Progenitor cell of endocrine pancreas (in vitro differentiated cells): ENCODE results near the gene DGKI. TPM values are rescaled to one million over a fixed set of nuclear protein-coding genes. Genes with fewer than 3 reads are reported as not detected.

Source experiments
- DNase-seq: peaks from one replicate; pipeline ENCODE4 v3.0.0; 2021; ENCODE audit warnings: low spot score; ENCODE audit not compliant: unreplicated experiment
- H3K27ac Mint-ChIP-seq: 2 replicates; pipeline ENCODE4 v1.8.0; 2021; ENCODE audit warnings: mild to moderate bottlenecking, moderate library complexity, mixed read lengths
- H3K27me3 Mint-ChIP-seq: 2 replicates; pipeline ENCODE4 v1.8.0; 2021; ENCODE audit warnings: mixed read lengths
- H3K36me3 Mint-ChIP-seq: 2 replicates; pipeline ENCODE4 v1.8.0; 2022; ENCODE audit warnings: mixed read lengths; ENCODE audit not compliant: insufficient read depth
- H3K4me1 Mint-ChIP-seq: 2 replicates; pipeline ENCODE4 v1.8.0; 2021; ENCODE audit warnings: low read depth, mixed read lengths
- H3K4me3 Mint-ChIP-seq: 2 replicates; pipeline ENCODE4 v1.8.0; 2021; ENCODE audit warnings: low read depth, mild to moderate bottlenecking, moderate library complexity, mixed read lengths
- H3K9me3 Mint-ChIP-seq: 2 replicates; pipeline ENCODE4 v1.8.0; 2021; ENCODE audit warnings: low read depth, mixed read lengths
- long read RNA-seq: library from polyadenylated mRNA; unstranded; transcript quantifications from one replicate; pipeline ENCODE4 v2.0.0, GENCODE V29; 2020
- total RNA-seq: library from RNA; stranded (reverse); gene quantifications from 2 replicates; pipeline ENCODE4 v1.2.1, GENCODE V29; 2021
- TF ChIP-seq, protein P1 (sequence below): fragments of 200-600 bp; sonication (generic); IDR thresholded peaks from one replicate; pipeline ENCODE4 v1.5.0; 2021; ENCODE audit warnings: antibody characterized with exemption, mild to moderate bottlenecking; ENCODE audit not compliant: unreplicated experiment

DGKI gene
- 0.41 and 0.91 TPM in 2 replicates for total RNA-seq
- long read RNA-seq, partial matches to known transcripts: 0 of 2 reads
- long read RNA-seq, other reads (novel, unspliced or antisense): 2 of 2 reads

DNA sequence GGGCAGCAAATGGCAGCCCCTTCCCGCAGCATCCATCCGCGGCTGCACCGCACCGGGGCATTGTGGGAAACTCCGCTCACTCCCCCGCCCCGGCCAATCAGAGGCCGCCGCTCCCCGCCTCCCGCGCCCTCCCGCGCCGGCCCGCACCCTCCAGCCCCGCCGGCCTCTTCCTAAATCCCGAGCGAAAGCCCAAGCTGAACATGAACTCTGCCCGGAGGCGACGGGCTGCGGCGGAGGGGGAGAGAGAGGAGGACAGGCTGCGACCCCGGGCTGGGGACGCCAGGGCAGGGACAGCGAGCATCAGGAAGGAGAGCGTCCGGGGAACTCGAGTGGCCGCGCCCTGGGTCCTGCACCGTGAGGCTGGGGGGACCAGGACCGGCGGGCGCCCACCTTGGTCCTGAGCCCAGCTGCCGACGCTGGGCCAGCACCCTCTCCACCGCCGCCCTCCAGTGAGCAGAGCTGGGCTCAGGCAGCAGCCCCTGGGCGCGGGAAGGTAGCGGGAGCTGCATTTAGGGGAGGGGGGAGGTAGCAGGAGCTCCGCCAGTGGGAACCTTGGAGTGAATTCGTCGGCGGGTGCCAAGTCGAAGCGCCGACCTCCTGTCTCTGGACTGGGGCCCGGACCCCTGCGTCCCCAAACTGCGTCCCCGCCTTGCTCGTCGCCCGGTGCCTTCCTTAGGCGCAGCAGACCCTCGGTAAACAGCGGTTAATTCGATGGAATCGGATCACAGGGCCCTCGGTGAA, at the start of gene DGKI:
DGKI (minus strand) TSS at position 148 of the 741 bp plus-strand sequence.
- no peak within 1 kb of the TSS for H3K27ac Mint-ChIP-seq
- no peaks in the 10 kb centered on the region for H3K9me3 Mint-ChIP-seq
- H3K36me3 Mint-ChIP-seq: no peaks in the 10 kb centered on the region
- DNase-seq: peak; percentile 26
- TF ChIP-seq, protein P1, sequence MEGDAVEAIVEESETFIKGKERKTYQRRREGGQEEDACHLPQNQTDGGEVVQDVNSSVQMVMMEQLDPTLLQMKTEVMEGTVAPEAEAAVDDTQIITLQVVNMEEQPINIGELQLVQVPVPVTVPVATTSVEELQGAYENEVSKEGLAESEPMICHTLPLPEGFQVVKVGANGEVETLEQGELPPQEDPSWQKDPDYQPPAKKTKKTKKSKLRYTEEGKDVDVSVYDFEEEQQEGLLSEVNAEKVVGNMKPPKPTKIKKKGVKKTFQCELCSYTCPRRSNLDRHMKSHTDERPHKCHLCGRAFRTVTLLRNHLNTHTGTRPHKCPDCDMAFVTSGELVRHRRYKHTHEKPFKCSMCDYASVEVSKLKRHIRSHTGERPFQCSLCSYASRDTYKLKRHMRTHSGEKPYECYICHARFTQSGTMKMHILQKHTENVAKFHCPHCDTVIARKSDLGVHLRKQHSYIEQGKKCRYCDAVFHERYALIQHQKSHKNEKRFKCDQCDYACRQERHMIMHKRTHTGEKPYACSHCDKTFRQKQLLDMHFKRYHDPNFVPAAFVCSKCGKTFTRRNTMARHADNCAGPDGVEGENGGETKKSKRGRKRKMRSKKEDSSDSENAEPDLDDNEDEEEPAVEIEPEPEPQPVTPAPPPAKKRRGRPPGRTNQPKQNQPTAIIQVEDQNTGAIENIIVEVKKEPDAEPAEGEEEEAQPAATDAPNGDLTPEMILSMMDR: no peak
- H3K4me1 Mint-ChIP-seq: peaks cover 2% of the 10 kb centered on the region
- H3K4me3 Mint-ChIP-seq: peak within 1 kb of the TSS; percentile 65
- peaks cover 72% of the 10 kb centered on the region for H3K27me3 Mint-ChIP-seq

DNA sequence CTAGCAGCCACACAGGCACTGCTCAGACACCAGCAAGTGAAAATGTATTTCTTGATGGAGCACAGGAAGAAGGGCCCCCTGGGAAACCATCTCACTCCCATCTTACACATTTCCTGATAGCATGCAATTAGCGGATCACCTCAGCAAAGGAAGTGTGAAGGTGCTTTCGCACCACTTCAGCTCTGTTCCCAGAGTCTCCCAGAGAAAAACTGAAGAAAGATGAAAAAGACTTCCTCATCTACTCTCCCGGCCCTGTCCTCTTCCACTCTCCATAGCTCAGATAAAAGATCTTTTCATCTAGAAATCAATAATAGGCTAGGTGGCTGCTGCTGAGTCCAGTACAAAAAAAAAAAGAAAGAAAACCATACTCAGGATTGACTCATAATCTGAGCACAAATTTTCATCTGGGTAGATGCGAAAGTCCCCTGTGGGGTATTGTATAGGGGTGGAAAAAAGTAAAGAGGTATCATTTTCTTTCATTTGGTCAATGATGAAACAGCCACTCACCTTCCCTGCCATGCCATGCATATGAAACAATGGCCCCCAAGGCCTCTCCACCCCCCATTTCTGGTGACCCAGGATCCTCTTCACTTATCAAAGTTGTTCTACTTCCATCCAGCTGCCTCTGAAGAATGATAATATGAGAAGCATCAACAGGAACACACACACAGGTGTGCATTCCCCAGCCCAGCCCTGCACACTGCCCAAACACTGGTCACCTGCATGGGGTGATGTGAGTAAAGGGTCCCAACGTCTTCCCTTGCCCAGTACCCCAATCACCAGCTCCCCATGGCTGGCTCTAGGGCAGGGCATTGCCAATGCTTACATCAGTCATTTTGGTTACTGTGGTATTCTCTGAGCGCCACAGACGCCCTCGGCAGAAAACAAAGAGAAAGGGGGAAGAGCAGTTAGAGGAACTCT, 48.8 kb upstream of the DGKI start:
- no peaks in the 10 kb centered on the region for H3K27me3 Mint-ChIP-seq
- no peak overlapping the region for H3K4me3 Mint-ChIP-seq
- H3K9me3 Mint-ChIP-seq: no peaks in the 10 kb centered on the region
- TF ChIP-seq, protein P1: no peak
- DNase-seq: no peak
- no peak overlapping the region for H3K27ac Mint-ChIP-seq
- peaks cover 3% of the 10 kb centered on the region for H3K4me1 Mint-ChIP-seq
- H3K36me3 Mint-ChIP-seq: peaks cover 43% of the 10 kb centered on the region

DNA sequence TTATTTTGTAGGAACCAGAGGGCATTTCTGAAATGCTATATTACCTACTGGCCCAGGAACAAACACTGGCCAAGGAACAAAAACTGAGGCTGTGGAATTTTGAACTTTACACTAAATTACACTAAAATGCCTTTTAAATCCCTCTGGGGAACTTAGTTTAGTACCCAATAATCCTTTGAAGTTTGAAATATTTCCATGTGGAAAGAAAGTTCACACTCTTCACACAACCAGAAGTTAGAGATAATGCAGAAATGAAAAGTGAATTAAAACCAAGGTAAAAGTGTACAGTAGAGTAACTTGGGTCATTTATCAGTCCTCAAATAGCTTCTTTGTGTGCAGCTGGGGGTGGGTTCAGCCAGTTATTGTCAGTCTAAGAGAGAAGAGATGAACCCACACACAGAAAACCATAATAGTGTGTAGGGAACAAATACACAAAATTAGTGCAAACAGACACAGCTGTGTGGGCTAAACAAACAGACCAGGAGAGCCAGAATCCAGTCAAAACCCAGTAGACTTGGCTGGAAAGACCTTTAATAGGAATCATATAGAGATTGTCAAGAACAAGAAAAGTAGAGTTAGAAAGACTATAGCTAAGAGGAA, 46.5 kb upstream of the DGKI start:
- TF ChIP-seq, protein P1: no peak
- Mint-ChIP-seq H3K9me3 (no peaks in the 10 kb centered on the region), H3K4me1 (no peaks in the 10 kb centered on the region), H3K27me3 (no peaks in the 10 kb centered on the region), H3K36me3 (peaks cover 38% of the 10 kb centered on the region), H3K27ac (no peak overlapping the region), H3K4me3 (no peak overlapping the region)
- no peak for DNase-seq

DNA sequence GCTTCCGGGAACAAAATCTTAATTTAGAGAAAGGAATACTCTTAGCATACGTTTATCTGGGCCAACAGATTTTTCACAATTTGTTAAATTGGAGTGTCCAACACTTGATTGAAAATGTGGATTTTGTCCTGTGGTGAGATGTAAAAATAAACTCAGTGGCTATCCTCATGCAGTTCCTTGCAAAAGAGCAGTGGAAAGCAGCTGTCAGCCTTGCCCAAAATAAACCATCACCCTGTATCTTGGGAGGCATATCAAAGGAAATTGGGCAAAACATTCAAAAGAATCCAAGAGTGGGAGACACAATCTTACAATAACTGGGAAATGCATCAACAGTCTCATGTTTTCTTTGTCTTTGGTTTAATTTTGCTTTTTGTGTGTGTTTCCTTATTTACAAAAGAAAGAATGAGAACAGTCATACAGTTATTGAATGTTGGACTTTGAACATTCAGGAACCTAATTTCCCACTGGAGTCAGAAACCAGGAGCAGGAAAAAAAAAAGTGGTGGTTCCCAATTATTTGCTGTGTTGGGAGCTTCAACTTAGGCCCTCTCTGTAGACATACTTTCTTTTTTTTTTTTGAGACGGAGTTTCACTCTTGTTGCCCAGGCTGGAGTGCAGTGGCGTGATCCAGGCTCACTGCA, 44.4 kb upstream of the DGKI start:
- Mint-ChIP-seq H3K4me3 (no peak overlapping the region), H3K9me3 (no peaks in the 10 kb centered on the region), H3K4me1 (peaks cover 7% of the 10 kb centered on the region), H3K27ac (no peak overlapping the region), H3K27me3 (no peaks in the 10 kb centered on the region), H3K36me3 (peaks cover 35% of the 10 kb centered on the region)
- DNase-seq: no peak
- TF ChIP-seq, protein P1: no peak
